Fibroblast of skin of right quadriceps (primary cell): ENCODE measurements around the gene PTPRA.

Source experiments
- DNase-seq: peaks from one replicate; pipeline ENCODE4 v3.0.0-alpha.2; 2013

Gene PTPRA

DNA sequence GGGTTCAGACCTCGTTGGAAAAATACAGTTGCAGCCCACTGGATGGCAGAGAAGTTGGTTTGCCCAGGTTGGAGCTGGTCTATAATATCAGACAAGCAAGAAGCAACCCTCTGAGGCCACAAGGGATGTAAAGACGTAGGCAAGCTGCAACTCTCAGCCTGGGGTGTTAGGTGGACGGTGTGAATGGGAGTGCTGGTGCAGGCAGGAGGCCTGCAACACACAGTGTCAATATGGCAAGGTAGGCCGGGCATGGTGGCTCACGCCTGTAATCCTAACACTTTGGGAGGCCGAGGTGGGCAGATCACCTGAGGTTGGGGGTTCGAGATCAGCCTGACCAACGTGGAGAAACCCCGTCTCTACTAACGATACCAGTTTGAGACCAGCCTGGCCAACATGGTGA, 22.2 kb upstream of the PTPRA start:
- DNase-seq = no peak

GRCh38 chr20:2858591-2858990, 14.7 kb upstream of the PTPRA start:
- DNase-seq = no peak

- no peak for DNase-seq
Measured at GRCh38 chr20:2859330-2860121, 13.8 kb upstream of the PTPRA start.

- no peak for DNase-seq
Measured at GRCh38 chr20:2864626-2865025, 8.7 kb upstream of the PTPRA start.

- DNase-seq = no peak
Measured at GRCh38 chr20:2865101-2865500, 8.2 kb upstream of the PTPRA start.

DNA sequence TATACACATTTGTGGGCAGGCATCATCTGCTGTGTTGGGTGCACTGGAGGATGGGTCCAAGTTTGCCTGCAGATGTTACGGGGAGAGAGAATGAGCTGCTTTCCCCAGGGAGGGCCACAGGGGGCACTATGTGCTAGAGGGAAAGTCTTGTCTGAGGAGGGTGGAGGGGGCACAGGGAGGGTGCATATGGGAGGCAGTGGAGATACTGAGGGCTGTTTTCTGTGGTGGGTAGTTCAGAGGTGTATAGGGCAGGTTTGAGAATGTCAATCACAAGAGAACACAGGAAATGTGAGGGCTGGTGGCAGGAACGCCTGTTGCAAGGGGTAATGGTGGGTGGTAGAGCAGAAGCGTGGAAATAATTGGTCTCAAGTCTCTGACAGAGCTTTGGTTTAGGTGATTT, 7.7 kb upstream of the PTPRA start:
- no peak for DNase-seq

GRCh38 chr20:2866236-2866635, 7.0 kb upstream of the PTPRA start:
- DNase-seq = no peak

DNA sequence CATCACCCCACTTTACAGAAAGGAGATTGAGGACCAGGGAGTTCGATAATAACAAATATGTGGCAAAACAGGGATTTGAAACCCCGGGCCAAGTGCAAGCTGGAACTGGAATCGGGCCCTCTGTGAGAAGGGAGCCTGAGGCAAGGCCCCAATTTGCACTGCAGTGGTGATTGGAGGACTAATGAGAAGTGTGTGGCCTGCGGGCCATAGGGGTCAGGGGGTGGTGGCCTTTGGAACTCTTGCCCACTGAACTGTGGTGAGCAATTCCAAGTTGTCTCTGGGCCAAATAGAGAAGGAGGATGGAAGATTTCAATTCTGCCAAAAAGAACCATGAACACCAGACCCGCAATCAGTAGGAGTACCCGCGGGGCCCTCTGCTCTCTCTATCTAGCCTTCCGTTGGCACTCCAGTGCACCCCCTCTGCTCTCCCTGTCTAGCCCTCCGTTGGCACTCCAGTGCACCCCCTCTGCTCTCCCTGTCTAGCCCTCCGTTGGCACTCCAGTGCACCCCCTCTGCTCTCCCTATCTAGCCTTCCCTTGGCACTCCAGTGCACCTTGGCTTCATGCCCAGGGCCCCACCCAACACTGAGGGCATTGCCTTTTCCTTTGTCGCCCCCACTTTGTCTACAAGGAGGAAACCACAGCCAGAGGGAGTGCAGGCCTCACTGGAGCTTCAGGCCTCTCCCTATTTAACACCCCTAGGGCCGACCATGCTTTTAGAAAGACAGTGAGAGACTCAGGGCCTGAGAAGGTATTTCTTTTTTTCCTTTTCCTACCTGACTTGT, 6.0 kb upstream of the PTPRA start:
- DNase-seq = no peak

GRCh38 chr20:2869381-2869780, 3.9 kb upstream of the PTPRA start:
- DNase-seq = no peak

- peak; percentile 16 for DNase-seq
Measured at GRCh38 chr20:2871111-2871465, 2.2 kb upstream of the PTPRA start.

GRCh38 chr20:2871661-2872458, 1.4 kb upstream of the PTPRA start:
- no peak for DNase-seq

GRCh38 chr20:2872459-2873009, 747 bp upstream of the PTPRA start:
- DNase-seq = peak; percentile 51

GRCh38 chr20:2873747-2874041, 413 bp downstream of the PTPRA start:
- DNase-seq = peak; percentile 43

DNA sequence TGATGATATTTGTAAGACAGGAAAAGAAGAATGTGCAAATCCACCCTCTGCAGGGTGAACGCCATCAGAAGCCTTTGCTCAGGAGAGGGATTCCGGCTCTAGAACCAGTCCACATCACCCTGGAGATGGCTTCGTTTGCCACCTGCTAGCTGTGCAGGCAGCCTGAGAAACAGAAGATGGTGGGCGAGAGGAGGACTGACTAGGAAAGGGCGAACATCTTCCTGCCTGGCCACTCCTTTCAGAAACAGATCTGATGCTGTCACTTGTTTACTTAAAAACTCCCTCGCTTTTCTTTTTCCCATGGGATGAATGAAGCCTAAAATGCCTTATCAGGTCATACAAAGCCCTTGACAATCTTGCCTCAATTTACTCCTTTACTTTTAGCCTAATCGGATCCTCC, 1.2 kb downstream of the PTPRA start:
- DNase-seq = no peak

DNA sequence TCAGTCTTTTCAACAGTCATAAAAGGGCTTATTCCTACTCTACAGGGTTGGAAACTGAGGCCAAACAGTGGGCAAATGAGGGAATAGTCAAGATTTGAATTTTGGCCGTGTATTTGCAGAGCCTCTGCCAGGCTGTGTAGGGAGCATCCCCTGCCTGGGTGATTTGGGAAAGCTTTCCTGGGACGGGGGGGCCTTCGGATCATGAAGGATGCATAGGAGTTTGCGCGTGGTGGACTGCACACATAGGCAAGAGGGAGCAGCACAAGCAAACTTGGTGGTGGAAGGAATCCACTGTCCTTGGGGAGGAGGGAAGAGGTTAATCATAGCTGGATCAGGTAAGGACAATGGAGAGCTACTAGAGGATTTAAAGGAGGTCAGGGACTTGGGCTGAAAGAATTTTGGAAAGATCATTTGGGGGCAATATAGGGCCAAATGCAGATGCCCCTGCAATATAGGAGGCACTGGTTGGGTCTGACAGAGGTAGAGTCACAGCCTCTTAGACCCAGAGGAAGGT, 2.5 kb downstream of the PTPRA start:
- DNase-seq = no peak

- DNase-seq = no peak
Measured at GRCh38 chr20:2878515-2878914, 5.2 kb downstream of the PTPRA start.

GRCh38 chr20:2879146-2879545, 5.9 kb downstream of the PTPRA start:
- DNase-seq = peak; percentile 84

- DNase-seq = no peak
Measured at GRCh38 chr20:2880650-2881049, 7.4 kb downstream of the PTPRA start.

- DNase-seq = no peak
Measured at GRCh38 chr20:2883726-2884637, 10.7 kb downstream of the PTPRA start.

GRCh38 chr20:2887715-2888114, 14.4 kb downstream of the PTPRA start:
- DNase-seq = no peak

GRCh38 chr20:2888224-2888955, 15.1 kb downstream of the PTPRA start:
- DNase-seq = no peak
